Measurements from ENCODE around the gene EFCC1.

The EFCC1 gene, protein sequence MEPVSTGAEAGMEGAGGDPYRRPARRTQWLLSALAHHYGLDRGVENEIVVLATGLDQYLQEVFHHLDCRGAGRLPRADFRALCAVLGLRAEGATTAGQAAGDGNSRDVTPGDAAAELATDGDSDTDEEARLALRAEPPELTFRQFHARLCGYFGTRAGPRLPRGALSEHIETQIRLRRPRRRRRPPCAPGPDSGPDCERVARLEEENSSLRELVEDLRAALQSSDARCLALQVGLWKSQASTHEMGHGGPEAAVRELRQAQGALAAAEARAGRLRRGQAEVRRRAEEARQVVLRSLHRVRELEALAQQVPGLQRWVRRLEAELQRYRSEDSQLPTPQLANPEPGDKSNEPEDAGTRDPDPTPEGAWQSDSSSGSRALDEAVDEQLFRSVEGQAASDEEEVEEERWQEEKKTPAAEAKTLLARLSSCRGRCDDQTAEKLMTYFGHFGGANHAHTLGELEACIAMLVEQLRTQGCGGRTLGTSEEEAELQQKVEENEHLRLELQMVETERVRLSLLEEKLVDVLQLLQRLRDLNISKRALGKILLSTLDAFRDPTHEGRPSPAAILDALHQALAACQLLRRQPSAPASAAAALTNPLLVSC

DNA sequence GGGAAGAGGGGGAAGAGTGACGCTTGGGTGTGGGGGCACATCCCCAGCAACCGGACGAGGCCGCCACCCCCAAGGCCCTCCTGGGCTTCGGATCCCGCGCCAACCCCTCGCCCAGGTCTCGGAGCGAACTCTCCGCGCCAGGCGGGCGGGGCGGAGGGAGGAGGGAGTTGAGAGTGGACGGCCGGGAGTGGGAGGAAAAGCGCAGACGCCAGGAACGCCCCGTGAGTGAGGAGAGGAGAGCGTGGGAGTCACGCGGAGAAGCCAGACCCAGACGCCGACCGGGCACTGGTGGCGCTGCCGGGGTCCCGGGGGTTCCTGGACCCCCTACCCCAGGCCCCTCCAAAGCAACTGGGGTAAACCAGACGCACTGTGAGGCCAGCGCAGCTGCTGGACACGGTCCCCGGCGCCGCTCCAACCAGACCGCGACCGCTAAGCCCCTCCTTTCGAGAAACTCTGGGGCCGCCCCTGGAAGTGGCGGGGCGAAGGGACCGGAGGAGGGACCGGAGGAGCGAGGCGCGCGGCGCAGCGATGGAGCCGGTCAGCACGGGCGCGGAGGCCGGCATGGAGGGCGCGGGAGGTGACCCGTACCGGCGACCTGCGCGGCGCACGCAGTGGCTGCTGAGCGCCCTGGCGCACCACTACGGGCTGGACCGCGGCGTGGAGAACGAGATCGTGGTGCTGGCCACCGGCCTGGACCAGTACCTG is at the start of gene EFCC1:
TSS of gene EFCC1 (plus strand) at position 204 of the 705 bp plus-strand sequence. CDS start at position 529, 325 bp downstream.
- H3K4me3 ChIP-seq (ENCODE audit: low read length), result peak within 1 kb of the TSS; percentile 14
- no peak for DNase-seq (ENCODE audit: low read depth)
- TF ChIP-seq, protein P1, sequence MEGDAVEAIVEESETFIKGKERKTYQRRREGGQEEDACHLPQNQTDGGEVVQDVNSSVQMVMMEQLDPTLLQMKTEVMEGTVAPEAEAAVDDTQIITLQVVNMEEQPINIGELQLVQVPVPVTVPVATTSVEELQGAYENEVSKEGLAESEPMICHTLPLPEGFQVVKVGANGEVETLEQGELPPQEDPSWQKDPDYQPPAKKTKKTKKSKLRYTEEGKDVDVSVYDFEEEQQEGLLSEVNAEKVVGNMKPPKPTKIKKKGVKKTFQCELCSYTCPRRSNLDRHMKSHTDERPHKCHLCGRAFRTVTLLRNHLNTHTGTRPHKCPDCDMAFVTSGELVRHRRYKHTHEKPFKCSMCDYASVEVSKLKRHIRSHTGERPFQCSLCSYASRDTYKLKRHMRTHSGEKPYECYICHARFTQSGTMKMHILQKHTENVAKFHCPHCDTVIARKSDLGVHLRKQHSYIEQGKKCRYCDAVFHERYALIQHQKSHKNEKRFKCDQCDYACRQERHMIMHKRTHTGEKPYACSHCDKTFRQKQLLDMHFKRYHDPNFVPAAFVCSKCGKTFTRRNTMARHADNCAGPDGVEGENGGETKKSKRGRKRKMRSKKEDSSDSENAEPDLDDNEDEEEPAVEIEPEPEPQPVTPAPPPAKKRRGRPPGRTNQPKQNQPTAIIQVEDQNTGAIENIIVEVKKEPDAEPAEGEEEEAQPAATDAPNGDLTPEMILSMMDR (conservative IDR thresholded peaks at IDR 0.05; ENCODE audit: low read depth, low read length), result no peak

DNA sequence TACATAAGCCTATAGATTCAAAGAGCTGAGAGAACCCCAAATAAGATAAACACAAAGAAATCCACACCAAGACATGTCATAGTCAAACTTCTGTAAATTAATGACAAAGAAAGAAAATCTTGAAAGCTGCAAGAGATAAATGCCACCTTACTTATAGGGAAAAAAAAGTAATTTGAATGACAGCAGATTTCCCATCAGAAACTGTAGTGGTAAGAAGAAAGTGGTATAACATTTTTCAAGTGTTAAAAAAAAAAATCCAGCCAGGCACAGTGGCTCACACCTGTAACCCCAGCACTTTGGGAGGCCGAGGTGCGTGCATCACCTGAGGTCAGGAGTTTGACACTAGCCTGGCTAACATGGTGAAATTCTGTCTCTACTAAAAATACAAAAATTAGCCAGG is 44.7 kb upstream of the EFCC1 start:
- TF ChIP-seq, protein P1 (conservative IDR thresholded peaks at IDR 0.05; ENCODE audit: low read depth, low read length), result no peak
- H3K4me3 ChIP-seq (ENCODE audit: low read length), result no peak overlapping the region
- DNase-seq (ENCODE audit: low read depth), result no peak

DNA sequence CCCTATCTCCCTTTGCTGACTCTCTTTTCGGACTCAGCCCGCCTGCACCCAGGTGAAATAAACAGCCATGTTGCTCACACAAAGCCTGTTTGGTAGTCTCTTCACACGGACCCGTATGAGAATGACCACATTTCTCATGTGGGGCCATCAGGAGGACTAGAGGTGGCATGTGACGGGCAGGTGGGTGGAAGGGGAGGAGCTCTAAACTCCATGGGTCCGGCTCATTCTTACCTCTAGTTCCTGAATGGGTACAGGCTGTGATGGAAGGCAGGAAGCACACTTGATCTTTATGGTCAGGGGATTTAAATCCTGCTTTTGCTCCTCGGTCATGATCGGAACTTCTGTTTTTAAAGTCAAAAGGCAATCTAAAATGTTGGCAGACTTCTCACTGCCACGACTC is 35.8 kb upstream of the EFCC1 start:
- TF ChIP-seq, protein P1 (conservative IDR thresholded peaks at IDR 0.05; ENCODE audit: low read depth, low read length), result no peak
- no peak overlapping the region for H3K4me3 ChIP-seq (ENCODE audit: low read length)
- no peak for DNase-seq (ENCODE audit: low read depth)

DNA sequence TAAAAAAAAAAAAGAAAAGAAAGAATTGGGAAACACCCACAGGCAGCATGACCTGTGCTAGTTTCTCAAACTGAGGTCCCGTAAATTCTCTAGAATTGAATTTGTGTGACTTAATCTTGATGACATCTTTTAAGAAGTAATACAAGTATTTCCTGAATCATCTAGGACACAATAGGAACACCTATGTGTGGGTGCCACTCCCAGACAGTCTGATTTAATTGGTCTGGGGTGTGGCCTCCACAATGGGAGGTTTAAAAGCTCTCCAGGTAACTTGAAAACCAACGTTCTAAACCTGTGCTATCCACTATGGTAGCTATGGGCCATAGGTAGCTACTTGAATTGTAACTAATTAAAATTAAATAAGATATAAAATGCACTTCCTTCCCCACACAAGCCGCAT is 35.3 kb upstream of the EFCC1 start:
- no peak for DNase-seq (ENCODE audit: low read depth)
- no peak overlapping the region for H3K4me3 ChIP-seq (ENCODE audit: low read length)
- TF ChIP-seq, protein P1 (conservative IDR thresholded peaks at IDR 0.05; ENCODE audit: low read depth, low read length), result no peak

DNA sequence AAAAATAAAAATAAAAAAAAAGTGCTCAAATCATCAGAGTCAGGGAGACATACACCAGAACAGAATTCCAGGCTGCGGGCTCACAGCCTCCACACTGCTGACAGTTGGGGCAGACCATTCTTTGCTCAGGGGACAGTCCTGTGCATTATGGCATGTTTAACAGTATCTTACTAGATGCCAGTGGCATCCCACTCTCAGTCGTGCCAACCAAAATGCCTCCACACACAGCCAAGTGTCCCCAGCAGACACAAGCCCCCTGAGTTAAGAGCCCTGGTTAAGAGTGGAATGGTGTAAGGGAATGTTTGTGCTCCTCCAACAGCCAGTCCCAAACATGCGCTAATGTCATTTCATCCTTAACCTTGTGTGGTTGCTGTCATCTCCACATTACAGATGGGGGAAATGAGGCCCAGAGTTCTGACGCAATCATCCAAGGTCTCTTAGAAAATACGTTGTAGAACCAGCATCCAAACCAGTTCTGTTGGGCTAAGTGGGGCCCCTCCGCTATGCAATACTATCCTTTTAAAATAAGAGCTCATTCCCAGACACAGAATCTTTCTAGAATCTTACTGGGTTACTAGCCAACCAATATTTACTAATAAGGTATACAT is 33.3 kb upstream of the EFCC1 start:
- H3K4me3 ChIP-seq (ENCODE audit: low read length), result no peak overlapping the region
- DNase-seq (ENCODE audit: low read depth), result no peak
- TF ChIP-seq, protein P1 (conservative IDR thresholded peaks at IDR 0.05; ENCODE audit: low read depth, low read length), result no peak

DNA sequence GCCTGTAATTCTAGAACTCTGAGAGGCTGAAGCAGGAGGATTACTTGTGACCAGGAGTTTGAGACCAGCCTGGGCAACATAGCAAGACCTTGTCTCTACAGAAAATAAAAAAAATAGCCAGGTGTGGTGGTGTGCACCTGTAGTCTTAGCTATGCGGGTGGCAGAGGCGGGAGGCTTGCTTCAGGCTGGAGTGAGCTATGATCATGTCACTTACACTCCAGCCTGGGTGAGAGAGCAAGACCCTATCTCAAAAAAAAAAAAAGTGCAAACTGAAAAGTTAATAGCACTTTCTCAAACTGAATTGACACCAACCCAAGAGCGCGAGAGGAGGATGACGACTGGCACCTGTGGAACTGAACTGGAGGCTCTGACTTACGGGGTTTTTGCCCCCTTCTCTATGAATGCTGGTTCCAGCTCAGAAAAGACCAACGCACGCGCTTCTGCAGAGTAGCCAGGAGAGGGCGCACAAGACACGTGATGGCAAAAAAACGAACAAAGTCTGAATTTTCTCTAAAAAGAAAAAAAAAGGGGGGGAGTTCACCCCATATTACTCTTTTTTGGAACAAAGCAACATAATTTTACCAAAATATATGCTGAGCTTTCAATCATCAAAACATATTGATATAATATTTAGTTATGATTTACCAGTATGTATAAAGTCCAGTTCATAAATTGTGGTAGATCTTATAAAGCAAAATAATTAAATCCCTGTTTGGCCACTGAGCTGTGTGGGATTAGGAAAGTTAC is 30.9 kb upstream of the EFCC1 start:
- no peak overlapping the region for H3K4me3 ChIP-seq (ENCODE audit: low read length)
- TF ChIP-seq, protein P1 (conservative IDR thresholded peaks at IDR 0.05; ENCODE audit: low read depth, low read length), result peak; percentile 93
- DNase-seq (ENCODE audit: low read depth), result no peak
